Keratinocyte (primary cell): ENCODE measurements around the gene CREBL2. TPM values are rescaled to one million over a fixed set of nuclear protein-coding genes. Genes with fewer than 3 reads are reported as not detected.
"Not testable (repeated sequence)": the region's sequence is repeated elsewhere in the genome, so short reads cannot be mapped to it uniquely, and the experiment has no call there.

Source experiments
- DNase-seq: peaks from one replicate; pipeline ENCODE4 v3.0.0-alpha.2; 2011; ENCODE audit warnings: low read depth, missing footprints, low spot score
- FAIRE-seq: peaks from 2 replicates; lab custom pipeline; 2011; peaks lifted over from hg19 to GRCh38; lab: Jason Lieb, UNC
- H2AFZ ChIP-seq: 2 replicates; pipeline ENCODE4 v1.6.0; 2012; ENCODE audit warnings: low read length, control low read depth, inconsistent platforms; ENCODE audit not compliant: control insufficient read depth
- H3K27ac ChIP-seq: 2 replicates; pipeline ENCODE4 v1.5.1; 2011; ENCODE audit warnings: low read length; ENCODE audit not compliant: control insufficient read depth, insufficient read depth
- H3K27me3 ChIP-seq: 3 replicates; pipeline ENCODE4 v1.6.0; 2011; ENCODE audit warnings: low read length; ENCODE audit not compliant: control insufficient read depth, insufficient read depth; ENCODE audit errors: extremely low read depth
- H3K36me3 ChIP-seq, 2 experiments: 2 replicates in 1 of 2; 3 replicates in 1 of 2; pipeline ENCODE4 v1.5.1; 2011; ENCODE audit warnings: low read length in 2 of 2, mild to moderate bottlenecking in 1 of 2; ENCODE audit not compliant: control insufficient read depth in 2 of 2, insufficient read depth in 2 of 2; ENCODE audit errors: extremely low read depth in 1 of 2
- H3K4me1 ChIP-seq: 3 replicates; pipeline ENCODE4 v1.5.1; 2011; ENCODE audit warnings: low read length; ENCODE audit not compliant: control insufficient read depth, insufficient read depth; ENCODE audit errors: extremely low read depth
- H3K4me2 ChIP-seq: 3 replicates; pipeline ENCODE4 v1.6.0; 2011; ENCODE audit warnings: low read depth, low read length; ENCODE audit not compliant: control insufficient read depth, insufficient read depth; ENCODE audit errors: extremely low read depth
- H3K4me3 ChIP-seq, 3 experiments: fragments of 200-600 bp in 1 of 3; sonication (generic) in 1 of 3; 2 replicates in 2 of 3; 3 replicates in 1 of 3; pipeline ENCODE4 v1.5.1; 2011 to 2016; ENCODE audit warnings: low read length in 3 of 3, mild to moderate bottlenecking in 3 of 3, control low read depth in 2 of 3, inconsistent platforms in 1 of 3, low read depth in 1 of 3, mixed read lengths in 1 of 3, mixed run types in 1 of 3, moderate library complexity in 1 of 3; ENCODE audit not compliant: control insufficient read depth in 2 of 3, insufficient read depth in 2 of 3; ENCODE audit errors: extremely low read depth in 1 of 3
- H3K79me2 ChIP-seq: 2 replicates; pipeline ENCODE4 v1.6.0; 2012; ENCODE audit warnings: low read length; ENCODE audit not compliant: control insufficient read depth, insufficient read depth
- H3K9ac ChIP-seq: 3 replicates; pipeline ENCODE4 v1.6.0; 2011; ENCODE audit warnings: low read length; ENCODE audit not compliant: control insufficient read depth, insufficient read depth; ENCODE audit errors: extremely low read depth
- H3K9me1 ChIP-seq: 3 replicates; pipeline ENCODE4 v1.6.0; 2011; ENCODE audit warnings: low read length; ENCODE audit not compliant: control insufficient read depth, insufficient read depth; ENCODE audit errors: extremely low read depth
- H3K9me3 ChIP-seq: 2 replicates; pipeline ENCODE4 v1.5.1; 2012; ENCODE audit warnings: low read depth, low read length; ENCODE audit not compliant: control insufficient read depth
- H4K20me1 ChIP-seq: 3 replicates; pipeline ENCODE4 v1.6.0; 2011; ENCODE audit warnings: low read length; ENCODE audit not compliant: control insufficient read depth, insufficient read depth; ENCODE audit errors: extremely low read depth
- EZH2 ChIP-seq: IDR thresholded peaks from one replicate; pipeline ENCODE4 v1.6.1; 2012; ENCODE audit warnings: inconsistent platforms, mild to moderate bottlenecking, low read length, moderate library complexity
- dilution Hi-C: fragments of 300-500 bp; cut with MboI; formaldehyde crosslinking; loops from one replicate; pipeline ENCODE4 v1.7.0; 2020; ENCODE audit warnings: low sequenced_read_pairs; ENCODE audit not compliant: extremely low pct_ligation_motif_present
- polyA plus RNA-seq, 5 experiments: library from polyadenylated mRNA; depleted of rRNA in 3 of 5; stranded (reverse) in 3 of 5; stranded (forward) in 1 of 5; unstranded in 1 of 5; fragments of >200 nt; gene quantifications; 1 replicate in 1 of 5; 2 replicates in 3 of 5; 3 replicates in 1 of 5; pipeline versions ENCODE4 v1.2.1 to v1.2.3, GENCODE V29; 2011 to 2012; ENCODE audit warnings: missing spikeins in 2 of 5, low read depth in 1 of 5, low replicate concordance in 1 of 5
- TF ChIP-seq, protein P1 (sequence below), 3 experiments: IDR thresholded peaks in 1 of 3; conservative IDR thresholded peaks in 1 of 3; optimal IDR thresholded peaks in 1 of 3; 2 replicates in 2 of 3; 3 replicates in 1 of 3; pipeline versions ENCODE3 to v1.5.1; 2011; ENCODE audit warnings: low read length in 3 of 3, mild to moderate bottlenecking in 3 of 3, moderate library complexity in 2 of 3, control low read depth in 1 of 3, inconsistent platforms in 1 of 3; ENCODE audit not compliant: insufficient read depth in 2 of 3; ENCODE audit errors: extremely low read depth in 1 of 3

CREBL2 gene
- polyA plus RNA-seq, 1 donor (not counting 4 experiments of a cell fraction or from before 2014, with no cell fraction given), result 15.8 TPM

DNA sequence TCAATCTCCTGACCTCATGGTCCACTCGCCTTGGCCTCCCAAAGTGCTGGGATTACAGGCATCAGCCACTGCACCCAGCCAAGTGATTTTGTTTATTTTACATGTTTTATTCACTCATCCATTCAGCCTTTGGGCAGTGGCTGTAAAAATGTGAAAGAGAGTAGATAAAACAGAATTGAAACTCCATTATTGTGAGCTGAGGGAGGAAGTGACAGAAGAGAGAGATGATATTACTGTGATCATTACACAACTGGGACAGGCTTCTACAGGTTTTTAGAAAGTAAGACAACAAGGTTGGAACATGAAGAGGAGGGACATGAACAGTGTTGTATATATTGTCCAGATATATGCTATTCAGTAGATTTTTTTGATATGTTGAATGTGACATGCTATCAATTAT lies 25.0 kb downstream of the CREBL2 start:
- H2AFZ ChIP-seq, result no peak overlapping the region
- H3K27ac ChIP-seq, result no peak overlapping the region
- FAIRE-seq (no peak), DNase-seq (no peak)
- peaks cover 0 to 2% of the 10 kb centered on the region in 2 experiments for H3K36me3 ChIP-seq
- no peaks in the 10 kb centered on the region for H3K9me1 ChIP-seq
- H3K27me3 ChIP-seq, result no peaks in the 10 kb centered on the region
- H4K20me1 ChIP-seq, result no peaks in the 10 kb centered on the region
- TF ChIP-seq, protein P1, sequence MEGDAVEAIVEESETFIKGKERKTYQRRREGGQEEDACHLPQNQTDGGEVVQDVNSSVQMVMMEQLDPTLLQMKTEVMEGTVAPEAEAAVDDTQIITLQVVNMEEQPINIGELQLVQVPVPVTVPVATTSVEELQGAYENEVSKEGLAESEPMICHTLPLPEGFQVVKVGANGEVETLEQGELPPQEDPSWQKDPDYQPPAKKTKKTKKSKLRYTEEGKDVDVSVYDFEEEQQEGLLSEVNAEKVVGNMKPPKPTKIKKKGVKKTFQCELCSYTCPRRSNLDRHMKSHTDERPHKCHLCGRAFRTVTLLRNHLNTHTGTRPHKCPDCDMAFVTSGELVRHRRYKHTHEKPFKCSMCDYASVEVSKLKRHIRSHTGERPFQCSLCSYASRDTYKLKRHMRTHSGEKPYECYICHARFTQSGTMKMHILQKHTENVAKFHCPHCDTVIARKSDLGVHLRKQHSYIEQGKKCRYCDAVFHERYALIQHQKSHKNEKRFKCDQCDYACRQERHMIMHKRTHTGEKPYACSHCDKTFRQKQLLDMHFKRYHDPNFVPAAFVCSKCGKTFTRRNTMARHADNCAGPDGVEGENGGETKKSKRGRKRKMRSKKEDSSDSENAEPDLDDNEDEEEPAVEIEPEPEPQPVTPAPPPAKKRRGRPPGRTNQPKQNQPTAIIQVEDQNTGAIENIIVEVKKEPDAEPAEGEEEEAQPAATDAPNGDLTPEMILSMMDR (optimal IDR thresholded peaks at IDR 0.05 in 1 of 3, IDR thresholded peaks at IDR 0.05 in 1 of 3, conservative IDR thresholded peaks at IDR 0.05 in 1 of 3; ENCODE audit: extremely low read depth in 1 of 3, insufficient read depth in 2 of 3, low read length in 3 of 3), result no peak
- TF ChIP-seq EZH2, result no peak
- dilution Hi-C loops, result no loop called here
- no peak overlapping the region for H3K4me3 ChIP-seq
- no peak overlapping the region for H3K4me2 ChIP-seq
- H3K9ac ChIP-seq, result no peak overlapping the region
- peaks cover 5% of the 10 kb centered on the region for H3K4me1 ChIP-seq
- H3K79me2 ChIP-seq, result no peaks in the 10 kb centered on the region
- no peaks in the 10 kb centered on the region for H3K9me3 ChIP-seq

DNA sequence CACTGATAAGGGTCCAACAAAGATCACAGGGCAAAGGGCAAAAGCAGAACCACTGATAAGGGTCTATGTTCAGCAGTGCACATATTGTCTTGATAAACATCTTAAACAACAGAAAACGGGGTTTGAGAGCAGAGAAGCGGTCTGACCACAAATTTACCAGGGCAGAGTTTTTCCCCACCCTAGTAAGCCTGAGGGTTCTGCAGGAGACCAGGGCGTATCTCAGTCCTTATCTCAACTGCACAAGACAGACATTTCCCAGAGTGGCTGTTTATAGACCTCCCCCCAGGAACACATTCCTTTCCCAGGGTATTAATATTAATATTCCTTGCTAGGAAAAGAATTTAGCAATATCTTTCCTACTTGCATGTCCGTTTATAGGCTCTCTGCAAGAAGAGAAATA lies 28.3 kb downstream of the CREBL2 start:
- H3K4me3 ChIP-seq, H3K79me2 ChIP-seq, H3K9me1 ChIP-seq, H3K27ac ChIP-seq, H2AFZ ChIP-seq, H4K20me1 ChIP-seq, H3K4me2 ChIP-seq, H3K4me1 ChIP-seq, H3K36me3 ChIP-seq, H3K9ac ChIP-seq, DNase-seq, FAIRE-seq, dilution Hi-C loops, H3K9me3 ChIP-seq, H3K27me3 ChIP-seq: not testable (repeated sequence)

DNA sequence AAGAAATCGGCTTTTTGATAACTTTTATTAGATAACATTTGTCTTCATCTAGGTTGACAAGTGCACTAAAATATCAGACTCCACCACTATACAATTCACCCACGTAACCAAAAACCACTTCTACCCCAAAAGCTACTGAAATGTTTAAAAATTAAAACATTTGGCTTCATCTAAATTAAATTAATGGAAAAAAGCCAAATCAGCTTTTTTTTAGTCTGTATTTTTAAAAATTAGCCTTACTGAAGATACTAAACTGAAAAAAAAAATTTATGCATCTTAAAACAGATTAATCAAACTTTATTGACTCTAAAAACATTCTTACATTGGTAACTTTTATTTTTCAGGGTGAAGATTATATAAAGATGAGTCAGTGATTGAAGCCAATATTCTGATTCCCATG lies 30.0 kb downstream of the CREBL2 start:
- DNase-seq (no peak), FAIRE-seq (no peak)
- H2AFZ ChIP-seq, result no peak overlapping the region
- no peaks in the 10 kb centered on the region for H3K27me3 ChIP-seq
- H3K27ac ChIP-seq, result no peak overlapping the region
- no peaks in the 10 kb centered on the region for H3K79me2 ChIP-seq
- H3K4me1 ChIP-seq, result peaks cover 3% of the 10 kb centered on the region
- H3K9me3 ChIP-seq, result no peaks in the 10 kb centered on the region
- no peak overlapping the region for H3K4me3 ChIP-seq
- TF ChIP-seq EZH2, result no peak
- TF ChIP-seq, protein P1 (optimal IDR thresholded peaks at IDR 0.05 in 1 of 3, IDR thresholded peaks at IDR 0.05 in 1 of 3, conservative IDR thresholded peaks at IDR 0.05 in 1 of 3; ENCODE audit: extremely low read depth in 1 of 3, insufficient read depth in 2 of 3, low read length in 3 of 3), result no peak
- no peaks in the 10 kb centered on the region for H3K9me1 ChIP-seq
- H3K9ac ChIP-seq, result no peak overlapping the region
- H4K20me1 ChIP-seq, result no peaks in the 10 kb centered on the region
- H3K36me3 ChIP-seq, result peaks cover 2 to 4% of the 10 kb centered on the region in 2 experiments
- dilution Hi-C loops, result no loop called here
- H3K4me2 ChIP-seq, result no peak overlapping the region
